ENCODE data around the gene INVS. TPM values are rescaled to one million over a fixed set of nuclear protein-coding genes. Genes with fewer than 3 reads are reported as not detected.
"Not testable (repeated sequence)": the region's sequence is repeated elsewhere in the genome, so short reads cannot be mapped to it uniquely, and the experiment has no call there.

Gene INVS
- total RNA-seq, 4 donors from 2014 or later: 12.8 to 22.8 (median 18.2) TPM

DNA sequence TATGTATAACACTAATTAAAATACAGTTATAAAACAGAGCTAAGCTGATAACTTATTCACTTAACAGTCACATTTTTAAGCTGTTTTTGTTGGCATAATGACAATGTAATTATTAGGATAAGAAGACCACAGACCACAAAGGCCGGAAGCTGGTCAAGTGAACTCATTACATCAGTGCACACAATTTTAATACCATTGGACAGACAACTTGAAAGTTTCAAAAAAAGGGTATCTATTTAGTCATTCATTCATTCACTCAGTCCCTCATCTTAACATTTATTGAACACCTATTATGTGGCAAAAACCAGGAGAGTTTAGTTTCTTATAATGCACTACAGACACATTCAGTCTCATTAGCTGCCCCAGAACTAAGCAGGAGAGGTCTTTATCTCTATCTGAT is 11.8 kb upstream of the INVS start:
- no peaks in the 10 kb centered on the region for H3K27me3 ChIP-seq
- no peaks in the 10 kb centered on the region for H3K9me3 ChIP-seq
- H3K27ac ChIP-seq: no peak overlapping the region
- 81% methylated on average over 1 of the region's 1 CpG for WGBS
- TF ChIP-seq POLR2A (IDR thresholded peaks at IDR 0.05) (no peak), EP300 (IDR thresholded peaks at IDR 0.05) (no peak), POLR2AphosphoS5 (IDR thresholded peaks at IDR 0.05) (no peak)
- TF ChIP-seq, protein P1, sequence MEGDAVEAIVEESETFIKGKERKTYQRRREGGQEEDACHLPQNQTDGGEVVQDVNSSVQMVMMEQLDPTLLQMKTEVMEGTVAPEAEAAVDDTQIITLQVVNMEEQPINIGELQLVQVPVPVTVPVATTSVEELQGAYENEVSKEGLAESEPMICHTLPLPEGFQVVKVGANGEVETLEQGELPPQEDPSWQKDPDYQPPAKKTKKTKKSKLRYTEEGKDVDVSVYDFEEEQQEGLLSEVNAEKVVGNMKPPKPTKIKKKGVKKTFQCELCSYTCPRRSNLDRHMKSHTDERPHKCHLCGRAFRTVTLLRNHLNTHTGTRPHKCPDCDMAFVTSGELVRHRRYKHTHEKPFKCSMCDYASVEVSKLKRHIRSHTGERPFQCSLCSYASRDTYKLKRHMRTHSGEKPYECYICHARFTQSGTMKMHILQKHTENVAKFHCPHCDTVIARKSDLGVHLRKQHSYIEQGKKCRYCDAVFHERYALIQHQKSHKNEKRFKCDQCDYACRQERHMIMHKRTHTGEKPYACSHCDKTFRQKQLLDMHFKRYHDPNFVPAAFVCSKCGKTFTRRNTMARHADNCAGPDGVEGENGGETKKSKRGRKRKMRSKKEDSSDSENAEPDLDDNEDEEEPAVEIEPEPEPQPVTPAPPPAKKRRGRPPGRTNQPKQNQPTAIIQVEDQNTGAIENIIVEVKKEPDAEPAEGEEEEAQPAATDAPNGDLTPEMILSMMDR (IDR thresholded peaks at IDR 0.05): no peak
- H3K36me3 ChIP-seq: no peaks in the 10 kb centered on the region
- H3K4me3 ChIP-seq: no peak overlapping the region
- H3K4me1 ChIP-seq: peaks cover 21% of the 10 kb centered on the region
- no peak for DNase-seq (ENCODE audit: low spot score in 2 of 2)

DNA sequence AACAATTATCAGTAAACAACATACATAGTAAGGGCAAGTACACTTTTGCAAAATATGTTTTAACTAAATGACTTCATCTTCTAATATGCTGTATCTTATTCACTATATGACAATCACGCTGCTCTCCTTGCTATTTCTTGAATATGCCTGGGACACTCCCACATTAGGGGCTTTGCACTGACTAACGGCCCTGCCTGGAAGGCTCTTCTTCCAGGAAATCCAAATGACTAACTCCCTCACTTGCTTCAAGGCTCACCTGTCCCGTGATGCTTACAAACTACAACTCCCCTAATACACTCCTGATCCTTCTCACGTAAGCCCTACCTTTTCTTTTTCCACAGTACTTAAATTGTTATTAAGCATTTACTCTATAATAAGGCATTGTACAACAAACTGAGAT is 10.8 kb upstream of the INVS start:
- TF ChIP-seq EP300 (IDR thresholded peaks at IDR 0.05) (no peak), POLR2A (IDR thresholded peaks at IDR 0.05) (no peak), POLR2AphosphoS5 (IDR thresholded peaks at IDR 0.05) (no peak)
- TF ChIP-seq, protein P1 (IDR thresholded peaks at IDR 0.05): no peak
- no peaks in the 10 kb centered on the region for H3K27me3 ChIP-seq
- H3K9me3 ChIP-seq: no peaks in the 10 kb centered on the region
- DNase-seq (ENCODE audit: low spot score in 2 of 2): no peak
- WGBS: 70% methylated on average over 4 of the region's 4 CpGs
- H3K4me1 ChIP-seq: peaks cover 19% of the 10 kb centered on the region
- no peaks in the 10 kb centered on the region for H3K36me3 ChIP-seq
- H3K4me3 ChIP-seq: no peak overlapping the region
- H3K27ac ChIP-seq: no peak overlapping the region

DNA sequence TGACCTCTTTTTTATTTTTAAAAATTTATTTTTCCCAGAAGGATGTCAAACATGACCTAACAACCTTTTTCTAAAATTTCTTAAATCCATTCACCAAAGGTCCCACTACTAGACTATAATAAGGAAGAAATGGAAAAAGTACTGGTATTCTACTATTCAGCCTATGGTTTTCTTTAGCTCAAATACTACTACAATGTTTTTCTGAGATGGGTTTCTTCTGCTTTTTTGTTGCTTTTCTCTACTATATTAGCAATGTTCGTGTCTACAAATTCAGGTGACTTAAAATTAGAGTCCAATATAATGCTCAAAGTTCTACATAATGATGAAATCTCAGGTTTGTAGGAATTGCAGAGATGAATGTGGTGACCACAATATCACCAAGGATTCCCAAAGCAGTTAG is 8.2 kb upstream of the INVS start:
- Histone ChIP-seq H3K27ac (no peak overlapping the region), H3K27me3 (no peaks in the 10 kb centered on the region), H3K9me3 (no peaks in the 10 kb centered on the region), H3K4me3 (no peak overlapping the region), H3K36me3 (no peaks in the 10 kb centered on the region), H3K4me1 (peaks cover 7% of the 10 kb centered on the region)
- no peak for DNase-seq (ENCODE audit: low spot score in 2 of 2)
- WGBS: 98% methylated on average over 1 of the region's 1 CpG
- TF ChIP-seq EP300 (IDR thresholded peaks at IDR 0.05) (no peak), POLR2AphosphoS5 (IDR thresholded peaks at IDR 0.05) (no peak), POLR2A (IDR thresholded peaks at IDR 0.05) (no peak)
- TF ChIP-seq, protein P1 (IDR thresholded peaks at IDR 0.05): no peak

DNA sequence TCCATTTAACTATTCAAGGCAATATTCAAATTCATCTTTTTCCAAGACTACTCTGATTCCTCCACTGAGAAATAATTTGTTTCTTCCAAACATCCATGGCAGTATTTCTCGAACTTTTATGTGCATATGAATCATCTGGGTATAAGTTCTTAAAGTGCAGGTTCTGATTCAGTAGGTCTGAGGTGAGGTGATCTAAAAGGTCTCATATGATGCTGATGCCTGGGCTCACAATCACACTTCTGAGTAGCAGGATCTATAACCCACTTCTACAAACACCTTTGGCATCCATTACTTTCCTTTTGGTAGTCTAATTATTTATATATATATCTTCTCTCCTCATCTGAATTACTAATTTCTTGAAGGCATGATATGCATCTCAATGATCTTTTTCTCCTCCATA is 7.4 kb upstream of the INVS start:
- 75% methylated on average over 1 of the region's 1 CpG for WGBS
- Histone ChIP-seq H3K4me1 (peaks cover 10% of the 10 kb centered on the region), H3K36me3 (no peaks in the 10 kb centered on the region), H3K27ac (no peak overlapping the region), H3K4me3 (no peak overlapping the region), H3K9me3 (no peaks in the 10 kb centered on the region), H3K27me3 (no peaks in the 10 kb centered on the region)
- no peak for DNase-seq (ENCODE audit: low spot score in 2 of 2)
- no peak for TF ChIP-seq POLR2AphosphoS5 (IDR thresholded peaks at IDR 0.05)
- TF ChIP-seq EP300 (IDR thresholded peaks at IDR 0.05): no peak
- TF ChIP-seq, protein P1 (IDR thresholded peaks at IDR 0.05): no peak
- TF ChIP-seq POLR2A (IDR thresholded peaks at IDR 0.05): no peak

DNA sequence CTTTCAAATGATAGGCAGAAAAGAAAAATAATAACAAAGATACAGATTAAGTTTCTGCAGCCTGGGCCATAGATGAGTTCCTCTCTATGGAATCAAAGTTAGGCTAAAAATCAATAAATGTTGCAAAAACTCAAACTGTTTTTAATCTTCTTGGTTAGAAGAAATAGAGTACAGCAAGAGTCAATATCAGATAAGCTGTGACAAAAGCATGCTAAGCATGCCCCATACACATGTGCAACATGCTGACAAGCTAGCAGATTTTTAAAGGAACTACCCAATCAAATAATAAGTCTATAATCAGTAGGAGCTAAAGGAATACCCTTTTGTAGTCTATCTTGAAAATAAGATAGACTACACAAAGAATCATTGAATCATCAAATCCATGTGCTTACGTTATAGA is 7.0 kb upstream of the INVS start:
- no peak for TF ChIP-seq POLR2A (IDR thresholded peaks at IDR 0.05)
- no peak for TF ChIP-seq EP300 (IDR thresholded peaks at IDR 0.05)
- no peak for TF ChIP-seq POLR2AphosphoS5 (IDR thresholded peaks at IDR 0.05)
- TF ChIP-seq, protein P1 (IDR thresholded peaks at IDR 0.05): no peak
- WGBS: 95% methylated on average over 1 of the region's 1 CpG
- no peaks in the 10 kb centered on the region for H3K9me3 ChIP-seq
- H3K27ac ChIP-seq: no peak overlapping the region
- no peak overlapping the region for H3K4me3 ChIP-seq
- H3K4me1 ChIP-seq: peaks cover 10% of the 10 kb centered on the region
- DNase-seq (ENCODE audit: low spot score in 2 of 2): no peak
- no peaks in the 10 kb centered on the region for H3K27me3 ChIP-seq
- H3K36me3 ChIP-seq: no peaks in the 10 kb centered on the region

DNA sequence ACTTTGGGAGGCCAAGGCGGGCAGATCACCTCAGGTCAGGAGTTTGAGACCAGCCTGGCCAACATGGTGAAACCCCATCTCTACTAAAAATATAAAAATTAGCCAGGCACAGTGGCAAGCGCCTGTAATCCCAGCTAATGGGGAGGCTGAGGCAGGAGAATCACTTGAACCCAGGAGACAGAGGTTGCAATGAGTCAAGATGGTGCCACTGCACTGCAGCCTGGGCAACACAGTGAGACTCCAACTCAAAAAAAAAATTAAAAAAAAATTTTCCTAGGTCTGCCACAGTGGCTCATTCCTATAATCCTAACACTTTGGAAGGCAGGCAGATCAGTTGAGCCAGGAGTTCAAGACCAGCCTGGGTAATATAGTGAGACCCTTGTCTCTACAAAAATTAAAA is 4.6 kb upstream of the INVS start:
- H3K4me3 ChIP-seq; DNase-seq (ENCODE audit: low spot score in 2 of 2); H3K27ac ChIP-seq; H3K27me3 ChIP-seq; H3K36me3 ChIP-seq; H3K9me3 ChIP-seq: not testable (repeated sequence)
- H3K4me1 ChIP-seq: peaks cover 22% of the 10 kb centered on the region
- 95% methylated on average over 2 of the region's 2 CpGs for WGBS

All from suprapubic skin (tissue), 4 donors.